GM10266 (cell line): ENCODE data around the gene PLXDC1.
"Not testable (repeated sequence)": the region's sequence is repeated elsewhere in the genome, so short reads cannot be mapped to it uniquely, and the experiment has no call there.

Source experiments
- DNase-seq: peaks from one replicate; pipeline ENCODE4 v3.0.0; 2012; ENCODE audit errors: extremely low spot score
- CTCF ChIP-seq: IDR thresholded peaks from 2 replicates; pipeline ENCODE4 v1.5.1; 2012; ENCODE audit warnings: mild to moderate bottlenecking, low read depth; ENCODE audit not compliant: control insufficient read depth, insufficient read depth; ENCODE audit errors: missing control alignments

The PLXDC1 gene

GRCh38 chr17:39138431-39139160 lies 12.8 kb downstream of the PLXDC1 start:
- no peak for TF ChIP-seq CTCF
- no peak for DNase-seq

- DNase-seq: no peak
- no peak for TF ChIP-seq CTCF
Observed at GRCh38 chr17:39134878-39135277, 16.6 kb downstream of the PLXDC1 start.

- no peak for TF ChIP-seq CTCF
- DNase-seq: no peak
Observed at GRCh38 chr17:39132192-39132610, 19.2 kb downstream of the PLXDC1 start.

GRCh38 chr17:39131616-39132015 lies 19.8 kb downstream of the PLXDC1 start:
- TF ChIP-seq CTCF: no peak
- DNase-seq: no peak

- no peak for DNase-seq
- TF ChIP-seq CTCF: no peak
Observed at GRCh38 chr17:39130205-39130604, 21.2 kb downstream of the PLXDC1 start.

- DNase-seq: not testable (repeated sequence)
Observed at GRCh38 chr17:39129544-39129943, 21.9 kb downstream of the PLXDC1 start.

GRCh38 chr17:39126436-39126835 lies 25.0 kb downstream of the PLXDC1 start:
- DNase-seq: no peak
- no peak for TF ChIP-seq CTCF

- no peak for DNase-seq
- no peak for TF ChIP-seq CTCF
Observed at GRCh38 chr17:39125143-39125875, 26.1 kb downstream of the PLXDC1 start.
